Retinal pigment epithelial cell (primary cell): ENCODE measurements around the gene CDH13.

Experiments used
- DNase-seq: peaks from one replicate; pipeline ENCODE4 v3.0.0-alpha.2; 2010; ENCODE audit warnings: low read depth
- H3K4me3 ChIP-seq: 2 replicates; pipeline ENCODE4 v1.5.1; 2011; ENCODE audit warnings: mild to moderate bottlenecking, low read length, control low read depth, moderate library complexity
- TF ChIP-seq, protein P1 (sequence below): conservative IDR thresholded peaks from 2 replicates; pipeline ENCODE4 v1.5.1; 2011; ENCODE audit warnings: low read depth, low read length, control low read depth, inconsistent platforms

CDH13 gene

DNA sequence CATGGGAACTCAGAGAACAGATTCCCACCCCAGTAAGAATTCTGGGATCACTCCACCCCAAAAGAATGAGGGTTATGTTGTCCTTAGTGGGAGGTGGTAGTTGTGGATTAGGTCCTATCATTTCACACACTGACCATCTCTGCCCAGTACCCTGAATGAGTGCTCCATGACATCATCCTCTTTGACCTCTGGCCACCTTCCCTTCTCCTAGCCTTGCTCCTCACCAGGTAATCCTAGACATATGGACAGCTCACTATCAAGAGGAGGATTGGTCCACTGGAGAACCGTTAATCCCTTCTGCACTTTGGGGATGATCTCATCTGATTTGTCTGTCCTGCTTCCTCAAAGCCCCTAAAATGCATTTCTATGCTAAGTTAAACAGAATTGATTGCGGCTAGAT, 642.8 kb downstream of the CDH13 start:
- no peak overlapping the region for H3K4me3 ChIP-seq
- TF ChIP-seq, protein P1, sequence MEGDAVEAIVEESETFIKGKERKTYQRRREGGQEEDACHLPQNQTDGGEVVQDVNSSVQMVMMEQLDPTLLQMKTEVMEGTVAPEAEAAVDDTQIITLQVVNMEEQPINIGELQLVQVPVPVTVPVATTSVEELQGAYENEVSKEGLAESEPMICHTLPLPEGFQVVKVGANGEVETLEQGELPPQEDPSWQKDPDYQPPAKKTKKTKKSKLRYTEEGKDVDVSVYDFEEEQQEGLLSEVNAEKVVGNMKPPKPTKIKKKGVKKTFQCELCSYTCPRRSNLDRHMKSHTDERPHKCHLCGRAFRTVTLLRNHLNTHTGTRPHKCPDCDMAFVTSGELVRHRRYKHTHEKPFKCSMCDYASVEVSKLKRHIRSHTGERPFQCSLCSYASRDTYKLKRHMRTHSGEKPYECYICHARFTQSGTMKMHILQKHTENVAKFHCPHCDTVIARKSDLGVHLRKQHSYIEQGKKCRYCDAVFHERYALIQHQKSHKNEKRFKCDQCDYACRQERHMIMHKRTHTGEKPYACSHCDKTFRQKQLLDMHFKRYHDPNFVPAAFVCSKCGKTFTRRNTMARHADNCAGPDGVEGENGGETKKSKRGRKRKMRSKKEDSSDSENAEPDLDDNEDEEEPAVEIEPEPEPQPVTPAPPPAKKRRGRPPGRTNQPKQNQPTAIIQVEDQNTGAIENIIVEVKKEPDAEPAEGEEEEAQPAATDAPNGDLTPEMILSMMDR = no peak
- DNase-seq = no peak

DNA sequence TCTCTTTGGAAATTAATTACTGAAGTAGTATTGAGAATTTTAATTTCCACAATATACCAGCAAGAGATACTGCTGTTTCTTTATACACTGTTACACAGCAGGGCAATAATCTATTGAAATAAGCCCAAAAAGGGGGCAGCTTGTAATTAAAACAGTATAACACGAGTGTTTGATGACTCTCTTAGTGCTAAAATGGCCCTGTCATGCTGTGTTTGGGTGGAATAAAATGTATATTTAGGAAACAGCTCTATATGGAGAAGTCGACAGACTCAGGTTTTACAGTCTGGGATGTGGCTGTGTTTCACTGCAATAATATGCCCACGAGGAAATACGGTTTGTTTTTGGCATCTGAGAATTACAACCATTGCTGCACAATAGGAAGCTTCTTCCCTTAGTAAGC, 643.3 kb downstream of the CDH13 start:
- no peak overlapping the region for H3K4me3 ChIP-seq
- DNase-seq = no peak
- TF ChIP-seq, protein P1 = no peak

DNA sequence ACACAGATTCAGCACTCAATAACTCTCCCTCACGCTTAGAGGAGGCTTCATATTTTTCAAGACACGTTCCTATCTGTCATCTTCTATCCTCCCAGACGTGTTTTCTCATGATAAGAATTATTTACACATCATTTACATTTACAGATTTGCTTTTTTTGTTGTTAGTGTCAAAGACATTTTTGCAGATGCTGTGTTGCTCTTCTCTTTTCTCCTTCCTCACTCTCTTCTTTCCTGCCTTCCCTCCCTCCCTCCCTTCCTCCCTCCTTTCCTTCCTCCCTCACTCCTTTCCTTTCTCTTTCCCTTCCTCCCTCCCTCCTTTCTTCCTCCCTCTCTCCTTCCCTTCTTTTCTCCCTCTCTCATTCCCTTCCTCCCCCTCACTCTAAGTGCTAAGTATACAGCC, 643.9 kb downstream of the CDH13 start:
- H3K4me3 ChIP-seq = no peak overlapping the region
- TF ChIP-seq, protein P1 = no peak
- DNase-seq = no peak

DNA sequence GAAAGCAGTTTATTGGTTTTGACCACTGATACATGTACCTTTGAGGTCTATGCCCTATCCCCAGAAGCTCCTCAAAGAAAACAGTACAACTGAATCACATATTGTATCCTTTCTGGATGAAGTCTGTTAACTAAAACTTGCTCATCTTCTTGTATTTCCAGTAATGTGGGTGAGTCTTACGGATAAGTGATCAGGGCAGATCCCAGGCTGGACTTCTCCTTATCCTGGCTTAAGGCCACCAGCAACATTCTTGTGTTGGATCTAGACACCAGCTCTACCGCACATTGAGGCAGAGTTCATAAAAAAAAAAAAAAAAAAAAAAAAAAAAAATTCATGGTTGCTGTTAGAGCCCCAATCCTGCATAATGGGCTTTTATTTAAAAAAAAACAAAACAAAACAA, 644.4 kb downstream of the CDH13 start:
- H3K4me3 ChIP-seq = no peak overlapping the region
- no peak for DNase-seq
- TF ChIP-seq, protein P1 = no peak

DNA sequence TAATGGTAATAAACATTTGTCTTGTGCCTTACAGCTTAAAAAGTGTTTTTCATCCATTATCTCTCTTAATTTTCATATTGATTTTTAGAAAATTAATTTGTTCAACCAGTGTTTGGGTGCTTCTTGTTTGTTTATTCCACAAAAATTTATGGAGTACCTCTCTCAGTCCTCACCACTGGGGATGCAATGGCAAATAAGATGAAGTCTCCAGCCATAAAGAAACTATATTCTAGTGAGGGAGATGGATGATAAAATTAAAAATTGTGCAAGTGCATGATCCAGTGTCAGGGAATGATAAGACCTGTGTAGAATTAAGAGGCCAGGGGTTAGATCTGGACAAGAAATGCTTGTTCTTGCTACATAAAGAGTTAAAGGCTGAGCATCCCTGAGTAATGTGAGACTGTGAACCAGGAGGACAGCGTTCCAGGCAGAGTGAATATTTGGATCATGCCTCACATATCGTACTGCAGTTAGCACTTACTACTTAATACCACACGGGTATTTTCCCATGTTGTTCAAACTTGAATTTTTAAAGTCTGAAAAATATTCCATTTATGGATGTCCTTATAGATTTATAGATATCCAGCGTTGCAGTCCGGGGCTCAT, 645.3 kb downstream of the CDH13 start:
- no peak overlapping the region for H3K4me3 ChIP-seq
- DNase-seq = no peak
- TF ChIP-seq, protein P1 = no peak

DNA sequence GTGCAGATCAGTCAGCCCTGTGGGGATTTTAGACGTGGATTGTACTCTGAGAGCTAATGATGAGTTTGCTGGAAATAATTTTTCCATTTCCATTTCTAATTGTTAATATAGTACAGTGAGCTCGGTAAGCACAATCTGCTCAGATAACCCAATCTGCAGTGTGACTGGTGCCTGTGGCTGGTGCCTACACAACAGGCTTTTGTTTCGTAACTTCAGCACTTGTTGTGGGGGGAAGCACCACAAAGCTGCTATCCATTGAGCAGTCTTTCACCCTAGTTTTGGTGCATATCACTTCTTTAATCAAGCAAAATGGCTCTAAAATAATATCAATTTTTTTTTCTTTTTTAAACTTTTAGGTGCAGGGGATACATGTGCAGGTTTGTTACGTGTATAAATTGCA, 646.1 kb downstream of the CDH13 start:
- no peak for DNase-seq
- TF ChIP-seq, protein P1 = no peak
- no peak overlapping the region for H3K4me3 ChIP-seq

DNA sequence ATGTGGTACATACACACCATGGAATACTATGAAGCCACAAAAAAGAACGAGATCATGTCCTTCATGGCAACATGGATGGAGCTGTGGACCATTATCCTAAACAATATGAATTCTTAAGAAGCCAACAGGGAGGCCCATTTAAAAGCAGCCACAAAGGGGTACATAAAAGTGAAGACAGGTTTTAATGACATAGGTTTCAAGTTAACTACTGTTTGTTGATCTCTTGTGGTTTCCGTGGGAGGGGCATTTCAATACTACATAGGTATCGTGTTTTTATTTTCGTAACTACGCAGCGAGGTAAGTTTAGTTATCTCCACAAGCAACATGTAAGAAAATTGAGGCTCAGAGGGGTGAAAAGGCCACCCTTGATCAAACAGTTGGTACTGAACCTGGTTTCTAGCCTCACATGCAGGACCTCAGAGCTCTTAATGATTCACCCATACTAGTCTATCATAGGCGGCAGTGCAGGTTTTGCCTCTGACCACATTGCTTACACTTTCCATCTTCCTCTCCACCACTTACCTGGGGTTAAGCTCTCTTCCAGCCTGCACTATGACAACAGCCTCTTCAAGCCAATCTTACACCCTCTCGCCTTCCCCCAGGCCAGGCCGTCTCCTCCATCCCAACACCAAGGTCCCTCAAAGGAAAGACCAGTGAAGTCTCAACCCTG, 646.9 kb downstream of the CDH13 start:
- TF ChIP-seq, protein P1 = no peak
- DNase-seq = no peak

More for the DNA sequence above, 646.9 kb downstream of the CDH13 start:
- H3K4me3 ChIP-seq = no peak overlapping the region
